Measurements from ENCODE around the gene MAD1L1.
"Not testable (repeated sequence)": the region's sequence is repeated elsewhere in the genome, so short reads cannot be mapped to it uniquely, and the experiment has no call there.

MAD1L1 gene

DNA sequence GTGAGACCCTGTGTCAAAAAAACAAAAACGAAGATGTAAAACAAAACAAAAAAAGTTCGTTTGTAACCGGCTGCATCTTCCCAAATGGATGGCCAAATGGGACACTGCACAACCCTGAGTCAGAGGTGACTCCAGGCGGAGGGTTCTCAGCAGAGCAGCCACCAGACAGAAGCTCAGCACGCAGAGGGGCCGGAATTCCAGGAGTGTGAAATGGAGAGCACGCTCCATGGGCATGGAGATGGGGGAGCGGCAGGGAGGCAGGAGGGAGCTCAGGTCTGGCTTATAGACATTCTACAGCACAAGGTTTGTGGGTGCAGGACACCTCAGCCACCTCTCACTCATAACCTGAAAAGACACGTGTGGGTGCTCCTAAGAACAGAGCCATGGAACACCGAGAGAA is 227.0 kb downstream of the MAD1L1 start:
- no peak for DNase-seq (ENCODE audit: low read depth in 1 of 2, low spot score in 1 of 2)

DNA sequence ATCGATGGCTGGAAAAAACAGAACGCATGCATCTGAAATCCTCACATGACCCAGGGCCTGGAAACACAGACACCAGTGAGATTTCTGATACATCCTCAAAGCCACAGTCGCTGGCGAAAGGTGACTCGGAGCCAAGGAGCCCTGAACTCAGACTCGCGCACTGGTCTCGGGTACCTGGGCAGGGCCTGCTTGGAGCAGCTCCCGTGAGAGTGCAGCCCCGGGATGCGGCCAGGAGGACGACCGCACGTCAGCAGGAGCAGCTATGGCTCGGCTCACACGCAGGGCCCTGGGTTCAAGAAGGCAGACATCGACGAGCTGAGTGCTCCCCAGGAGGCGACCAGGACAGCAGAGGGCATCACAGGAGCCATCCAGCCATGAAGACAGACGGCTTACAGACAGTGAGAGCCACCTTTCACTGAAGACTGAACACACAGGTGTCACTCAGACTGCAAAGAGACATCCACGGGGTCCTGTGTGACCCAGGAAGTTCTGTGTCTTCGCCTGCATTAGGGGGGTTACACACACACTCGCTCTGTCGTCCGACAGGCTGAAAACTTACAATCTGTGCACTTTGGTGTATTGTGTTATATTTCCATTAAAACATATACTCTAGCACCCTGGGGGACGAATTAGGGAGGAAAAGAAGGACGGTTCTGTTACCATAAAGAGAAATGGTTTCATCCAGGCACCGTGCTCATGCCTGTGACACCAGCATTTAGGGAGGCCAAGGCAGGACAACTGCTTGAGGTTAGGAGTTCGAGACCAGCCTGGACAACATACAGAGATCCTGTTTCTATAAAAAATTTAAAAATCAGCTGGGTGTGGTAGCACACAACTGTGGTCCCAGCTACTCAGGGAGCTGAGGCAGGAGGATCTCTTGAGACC is 227.7 kb downstream of the MAD1L1 start:
- DNase-seq (ENCODE audit: low read depth in 1 of 2, low spot score in 1 of 2) = no peak

DNA sequence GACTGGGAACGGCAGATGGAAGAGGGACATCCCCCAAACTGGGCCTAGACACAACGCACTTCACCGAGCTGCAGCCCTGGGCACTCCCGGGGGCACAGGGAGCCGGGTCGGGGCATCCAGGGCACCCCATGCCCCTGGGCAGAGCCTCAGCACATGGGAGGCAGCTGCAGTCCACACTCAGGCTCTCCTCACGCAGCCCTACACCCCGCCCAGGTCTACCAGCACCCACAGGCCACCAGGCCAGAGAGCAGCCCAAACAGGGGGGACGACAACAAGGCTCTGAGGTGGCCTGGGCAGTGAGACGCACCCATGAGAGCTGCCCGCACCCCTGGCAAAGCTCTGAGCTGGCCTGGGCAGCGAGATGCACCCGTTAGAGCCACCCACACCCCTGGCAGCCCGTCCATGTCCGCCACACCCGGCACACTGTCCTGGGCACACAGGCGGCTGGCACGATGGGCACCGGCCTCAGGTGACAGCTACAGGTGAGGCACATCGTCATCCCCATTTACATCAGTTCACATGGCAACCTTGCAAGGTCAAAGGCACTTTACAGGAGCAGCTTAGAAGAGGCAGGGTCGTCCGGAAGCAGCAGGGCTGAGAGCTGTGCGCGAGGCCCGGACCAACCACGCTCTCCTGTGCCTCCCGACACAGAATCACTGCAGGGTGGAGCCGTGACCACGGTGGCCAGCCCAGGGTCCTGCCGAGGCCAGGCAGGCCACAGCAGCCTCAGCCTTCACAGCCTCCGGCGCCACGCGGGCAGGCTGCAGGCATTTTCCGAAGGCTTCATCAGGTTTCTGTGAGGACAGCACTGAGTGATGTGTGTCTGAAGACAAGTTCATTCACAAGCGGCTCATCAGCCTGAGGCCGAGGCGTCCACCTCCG is 228.6 kb downstream of the MAD1L1 start:
- DNase-seq (ENCODE audit: low read depth in 1 of 2, low spot score in 1 of 2) = no peak

DNA sequence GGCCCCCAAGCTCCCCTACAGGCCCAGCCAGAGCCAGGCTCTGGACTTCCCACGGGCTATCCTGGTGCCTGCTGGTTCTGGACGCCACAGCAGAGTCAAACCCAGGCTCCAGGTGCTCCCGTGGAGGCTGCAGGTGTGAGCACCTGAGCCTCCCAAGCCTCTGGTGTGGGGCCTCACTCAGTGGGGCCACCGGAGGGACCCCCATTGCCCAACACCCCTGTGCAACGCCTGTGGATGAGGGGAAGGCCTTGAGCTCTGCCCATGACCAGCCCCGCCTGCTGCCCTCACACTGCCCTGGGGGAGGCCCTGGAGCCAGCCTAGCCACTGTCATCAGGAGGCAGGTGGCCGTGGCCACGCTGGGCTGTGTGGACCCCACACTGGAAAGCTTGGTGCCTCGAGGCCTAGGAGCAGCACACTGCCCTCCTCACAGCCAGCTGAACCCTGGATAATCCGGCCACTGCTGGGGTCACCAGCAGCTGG is 229.3 kb downstream of the MAD1L1 start:
- DNase-seq (ENCODE audit: low read depth in 1 of 2, low spot score in 1 of 2) = no peak

DNA sequence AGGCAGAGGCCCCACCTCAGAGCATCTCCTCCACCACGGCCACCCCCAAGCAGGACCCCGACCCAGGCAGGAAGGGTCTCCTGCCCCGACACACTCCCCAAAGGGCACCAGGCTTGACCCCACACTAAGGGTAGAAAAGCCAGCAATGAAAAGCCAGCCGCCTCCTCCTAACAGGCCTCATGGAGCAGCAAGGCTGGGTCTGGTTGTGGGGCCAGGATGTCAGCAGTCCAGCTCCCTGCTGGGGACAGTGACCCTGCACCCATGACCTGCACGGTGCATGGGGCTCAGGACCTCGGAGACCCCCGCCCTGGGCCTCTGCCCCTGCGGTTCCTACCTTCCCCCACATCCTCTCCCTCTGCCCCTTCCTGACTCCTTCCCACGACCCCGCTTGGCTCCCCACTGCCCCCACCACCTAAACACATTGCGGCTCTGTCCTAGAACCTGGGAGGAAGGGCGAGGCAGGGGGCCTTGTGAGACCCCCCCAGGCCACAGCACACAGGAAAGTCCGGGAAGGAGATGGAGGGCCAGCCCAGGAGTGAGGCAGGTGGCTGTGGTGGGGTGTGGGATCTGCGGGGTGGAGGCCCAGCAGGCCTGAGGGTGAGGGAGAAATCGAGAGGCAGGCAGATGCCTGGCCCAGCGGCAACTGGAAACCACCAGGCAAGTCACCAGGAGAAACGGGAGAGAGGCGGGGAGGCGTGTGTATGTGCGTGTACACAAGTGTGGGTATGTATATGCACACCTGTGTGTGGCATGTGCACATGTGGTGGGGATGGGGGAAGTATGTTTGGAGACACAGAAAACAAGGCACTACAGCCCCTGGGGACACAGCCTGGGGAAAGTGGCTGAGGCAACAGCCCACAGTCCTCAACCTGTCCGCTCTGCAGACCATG is 229.9 kb downstream of the MAD1L1 start:
- DNase-seq (ENCODE audit: low read depth in 1 of 2, low spot score in 1 of 2) = no peak

DNA sequence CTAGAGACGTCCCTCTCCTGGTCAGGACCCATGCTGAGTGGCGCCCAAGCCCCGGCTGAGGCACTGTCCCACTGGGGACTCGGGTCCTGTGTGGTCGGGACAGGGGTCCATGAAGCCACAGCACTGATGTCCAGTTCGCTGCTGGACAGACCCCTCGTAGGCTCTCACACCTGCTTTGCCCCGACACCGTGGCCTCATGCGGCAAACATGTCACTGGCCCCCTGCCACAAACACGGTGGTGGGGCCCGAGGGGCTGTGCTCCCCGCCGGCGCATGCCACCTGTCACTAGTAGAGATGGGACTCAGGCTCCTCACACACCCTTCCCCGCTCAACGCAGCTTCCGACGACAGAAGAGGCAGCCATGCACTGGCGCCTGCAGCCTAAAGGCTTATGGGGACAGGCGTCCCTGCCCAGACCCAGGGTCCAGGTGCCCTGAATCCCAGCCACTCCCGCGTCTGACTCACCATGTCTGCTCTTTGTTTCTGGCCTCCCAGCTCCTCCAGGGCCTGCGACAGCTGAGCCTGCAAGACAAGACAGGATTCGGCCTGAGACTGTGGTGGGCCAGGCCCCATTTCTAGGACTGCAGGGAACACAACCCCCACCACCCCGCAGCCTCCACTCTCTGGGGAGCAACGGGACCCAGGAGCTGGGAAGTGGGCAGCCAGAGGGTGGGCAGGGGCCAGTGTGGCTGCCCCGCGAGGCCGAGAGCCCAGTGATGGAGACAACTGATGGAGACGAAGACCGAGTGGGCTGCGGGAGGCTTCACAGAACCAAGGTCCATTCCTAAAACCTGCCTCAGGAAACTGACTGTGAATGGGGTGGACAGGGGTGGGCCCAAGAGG is 230.9 kb downstream of the MAD1L1 start:
- DNase-seq (ENCODE audit: low read depth in 1 of 2, low spot score in 1 of 2) = no peak

DNA sequence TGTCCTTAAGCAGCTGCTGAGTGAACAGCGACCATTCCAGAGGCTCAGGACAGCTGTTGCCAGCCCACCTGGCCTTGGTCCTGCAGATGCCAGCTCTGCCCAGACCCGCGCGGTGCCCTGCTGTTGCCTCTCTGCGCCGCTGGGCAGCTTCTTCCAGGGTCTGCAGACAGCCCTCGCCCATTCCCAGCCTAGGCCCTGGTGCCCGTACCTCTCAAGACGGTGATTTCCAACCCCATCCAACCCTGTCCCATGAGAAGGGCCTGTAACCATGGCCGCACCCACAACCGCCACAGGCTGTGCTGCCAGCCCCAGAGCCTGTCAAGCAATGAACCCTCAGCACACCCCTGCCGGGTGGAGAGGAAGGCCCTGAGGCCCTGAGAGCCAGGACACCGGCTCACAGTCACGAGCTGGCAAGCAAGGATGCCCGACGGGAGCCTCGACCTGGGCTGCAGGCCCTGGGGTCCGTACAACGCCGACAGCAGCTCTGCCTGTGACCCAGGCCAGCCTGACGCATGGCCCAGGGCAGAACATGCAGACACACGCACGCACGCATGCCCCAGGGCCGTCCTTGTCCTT is 231.9 kb downstream of the MAD1L1 start:
- DNase-seq (ENCODE audit: low read depth in 1 of 2, low spot score in 1 of 2) = no peak

DNA sequence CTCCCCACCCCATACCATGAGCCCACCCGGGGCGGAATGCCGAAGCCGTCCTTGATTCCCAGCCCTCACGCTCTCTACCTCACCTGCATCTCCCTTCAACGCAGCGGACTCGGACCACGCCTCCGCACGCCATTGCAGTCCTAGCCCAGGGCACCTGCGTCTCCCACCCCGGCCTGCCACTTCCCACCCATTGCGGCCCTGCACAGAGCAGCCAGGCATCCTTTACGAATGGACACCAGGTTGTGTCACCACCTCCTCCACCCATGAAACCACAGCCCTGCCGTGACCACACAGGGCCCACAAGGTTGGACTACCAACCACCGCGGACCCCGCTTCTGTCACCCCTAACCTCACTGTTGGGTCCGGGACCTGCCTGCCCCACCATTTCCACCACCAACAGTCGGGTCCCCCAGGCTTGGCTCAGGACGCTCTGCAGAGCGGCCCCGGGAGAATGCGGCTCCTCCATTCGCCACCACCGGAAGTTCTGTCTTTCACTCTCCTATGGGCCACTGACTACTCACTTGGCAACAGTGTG is 232.5 kb downstream of the MAD1L1 start:
- no peak for DNase-seq (ENCODE audit: low read depth in 1 of 2, low spot score in 1 of 2)

DNA sequence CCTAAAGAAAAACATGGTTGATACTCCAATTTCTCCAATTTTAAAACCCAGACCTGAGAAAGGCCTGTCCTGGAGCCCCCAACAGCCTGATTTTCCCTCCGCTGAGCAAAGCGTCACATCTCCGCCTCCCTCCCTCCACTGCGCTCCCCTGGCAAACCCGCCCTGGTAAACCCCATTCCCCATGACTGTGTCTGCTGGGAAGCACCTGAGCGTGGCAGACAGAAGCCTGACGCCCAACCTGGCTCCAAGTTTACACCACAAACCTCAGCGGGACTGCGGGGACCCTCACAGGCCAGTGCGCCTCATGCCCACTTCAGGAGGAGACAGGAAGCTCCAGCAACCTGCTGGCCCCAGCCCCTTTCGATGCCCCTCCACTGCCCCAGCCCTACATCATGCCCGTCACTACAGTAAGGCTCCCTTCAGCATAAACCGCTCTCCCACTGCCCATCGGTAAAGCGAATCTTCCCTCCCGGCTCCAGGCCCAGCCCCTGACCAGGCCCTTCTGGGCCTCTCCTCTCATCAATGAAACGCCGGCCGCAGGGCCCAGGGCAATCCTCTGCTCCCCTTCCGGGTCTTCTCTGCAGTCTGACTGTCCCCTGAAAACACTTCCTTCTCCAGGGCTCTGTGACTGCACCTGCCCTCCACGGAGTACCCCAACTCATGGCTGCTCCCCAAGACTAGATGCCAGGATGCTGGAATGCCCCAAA is 233.3 kb downstream of the MAD1L1 start:
- DNase-seq (ENCODE audit: low read depth in 1 of 2, low spot score in 1 of 2) = no peak

DNA sequence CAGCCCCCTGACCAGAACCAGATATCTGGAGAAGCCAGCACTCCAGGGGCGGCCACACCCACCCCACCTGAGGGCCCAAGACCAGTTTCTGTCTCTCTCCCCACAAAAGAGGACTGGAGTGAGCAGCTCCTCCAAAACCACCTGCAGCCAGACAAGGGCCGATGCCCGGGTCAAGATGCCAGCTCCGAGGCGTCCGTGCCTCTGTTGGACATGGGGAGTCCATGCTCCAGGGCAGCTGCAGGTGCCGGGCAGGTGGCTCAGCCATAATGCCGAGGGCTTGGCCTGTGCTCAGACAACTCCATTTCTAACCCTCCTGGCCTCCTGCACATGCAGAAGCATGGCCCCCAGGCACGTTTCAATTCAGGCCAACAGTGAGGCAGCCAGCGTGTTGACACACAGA is 234.6 kb downstream of the MAD1L1 start:
- DNase-seq (ENCODE audit: low read depth in 1 of 2, low spot score in 1 of 2) = no peak

DNA sequence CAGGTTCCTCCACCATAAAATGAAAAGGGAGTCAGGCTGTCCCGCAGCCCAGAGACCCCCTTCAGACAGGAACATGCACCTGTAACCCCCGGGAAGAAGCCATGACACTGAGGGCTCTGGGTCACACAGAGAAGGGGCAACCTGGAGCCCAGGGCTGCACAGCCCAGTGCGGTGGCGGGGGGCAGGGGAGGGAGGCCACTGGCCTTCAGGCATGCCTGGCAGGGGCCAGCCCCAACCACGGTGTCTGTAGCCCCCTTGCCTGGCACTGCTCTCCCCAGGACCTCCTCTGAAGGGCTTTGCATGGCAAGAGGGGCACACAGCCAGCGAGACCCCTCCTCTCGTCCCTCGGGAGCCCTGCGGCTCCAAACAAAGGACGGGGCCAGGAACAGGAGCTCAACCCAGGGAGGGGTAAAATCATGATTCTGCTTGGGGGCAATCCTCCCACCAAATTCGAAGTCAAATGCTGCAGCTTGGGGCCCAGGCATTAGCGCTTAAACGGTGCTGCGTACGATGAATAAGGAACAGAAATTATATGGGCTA is 235.1 kb downstream of the MAD1L1 start:
- no peak for DNase-seq (ENCODE audit: low read depth in 1 of 2, low spot score in 1 of 2)

DNA sequence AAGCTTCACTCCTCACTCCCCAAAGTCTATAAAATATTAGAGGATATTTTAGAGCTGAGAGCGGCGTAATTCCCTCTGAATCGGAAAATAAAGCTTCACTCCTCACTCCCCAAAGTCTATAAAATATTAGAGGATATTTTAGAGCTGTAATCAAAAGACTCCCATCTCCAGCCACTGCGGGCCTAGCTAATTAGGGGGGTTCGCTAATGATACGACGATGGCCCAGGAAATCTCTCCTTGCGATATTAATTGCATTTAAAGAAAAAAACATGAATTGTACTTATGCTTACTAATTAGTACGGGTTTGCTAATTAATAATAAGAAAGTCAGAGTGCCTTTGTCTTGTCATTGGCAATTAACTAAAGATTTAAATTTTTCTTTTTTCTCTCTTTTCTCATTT is 235.9 kb downstream of the MAD1L1 start:
- DNase-seq (ENCODE audit: low read depth in 1 of 2, low spot score in 1 of 2) = no peak

DNA sequence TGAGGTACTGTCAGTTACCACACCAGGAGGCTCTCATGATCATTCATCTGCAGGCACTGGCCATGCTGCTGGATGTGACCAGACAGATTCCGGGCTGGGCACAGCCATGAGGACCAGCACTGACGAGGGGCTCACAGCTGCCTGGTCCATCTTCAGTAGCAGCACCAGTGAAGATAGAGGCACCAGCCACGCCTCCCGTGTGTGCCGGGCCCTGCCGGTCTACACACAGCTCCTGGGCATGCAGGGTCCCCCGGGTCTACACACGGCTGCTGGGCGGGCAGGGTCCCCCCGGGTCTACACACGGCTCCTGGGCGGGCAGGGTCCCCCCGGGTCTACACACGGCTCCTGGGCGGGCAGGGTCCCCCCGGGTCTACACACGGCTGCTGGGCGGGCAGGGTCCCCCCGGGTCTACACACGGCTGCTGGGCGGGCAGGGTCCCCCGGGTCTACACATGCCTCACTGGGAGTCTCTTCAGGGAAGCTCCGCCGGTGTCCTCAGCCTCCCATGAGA is 236.8 kb downstream of the MAD1L1 start:
- not testable (repeated sequence) for DNase-seq (ENCODE audit: low read depth in 1 of 2, low spot score in 1 of 2)

DNA sequence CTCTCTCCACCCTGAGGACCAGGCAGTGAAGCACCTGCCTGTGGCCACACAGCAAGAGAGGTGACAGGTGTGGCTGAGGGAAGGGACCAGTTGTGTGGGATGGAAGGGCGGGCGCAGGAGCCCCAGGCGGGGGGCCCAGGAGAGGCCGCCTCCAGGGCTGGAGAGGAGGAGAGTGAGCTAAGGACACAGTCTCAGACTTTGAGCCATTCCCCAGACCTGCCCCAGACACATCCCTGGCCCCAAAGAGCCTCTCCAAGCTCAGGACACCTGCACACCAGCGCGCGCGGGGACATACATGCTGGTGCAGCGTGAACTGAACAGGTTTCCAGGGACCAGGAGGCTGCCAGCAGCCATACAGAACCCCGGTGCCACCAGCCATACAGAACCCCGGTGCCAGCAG is 237.3 kb downstream of the MAD1L1 start:
- no peak for DNase-seq (ENCODE audit: low read depth in 1 of 2, low spot score in 1 of 2)

DNA sequence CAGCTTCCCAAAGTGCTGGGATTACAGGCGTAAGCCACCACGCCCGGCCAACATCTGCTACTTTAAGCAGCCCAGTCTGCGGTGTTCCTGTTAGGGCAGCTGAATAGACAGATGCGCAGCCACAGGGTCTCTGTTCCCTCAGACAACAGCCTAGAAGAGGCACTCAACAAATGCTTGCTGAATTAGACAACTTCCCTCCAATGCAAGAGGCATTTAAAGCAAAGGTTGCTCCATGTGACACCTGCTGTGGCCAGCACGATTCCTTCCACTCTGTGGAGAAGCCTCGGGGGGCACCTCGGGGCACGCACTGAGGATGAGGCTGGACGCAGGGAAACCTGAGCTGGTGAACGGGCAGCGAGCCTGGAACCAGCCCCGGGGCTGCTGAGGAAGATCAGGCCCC is 237.8 kb downstream of the MAD1L1 start:
- no peak for DNase-seq (ENCODE audit: low read depth in 1 of 2, low spot score in 1 of 2)

DNA sequence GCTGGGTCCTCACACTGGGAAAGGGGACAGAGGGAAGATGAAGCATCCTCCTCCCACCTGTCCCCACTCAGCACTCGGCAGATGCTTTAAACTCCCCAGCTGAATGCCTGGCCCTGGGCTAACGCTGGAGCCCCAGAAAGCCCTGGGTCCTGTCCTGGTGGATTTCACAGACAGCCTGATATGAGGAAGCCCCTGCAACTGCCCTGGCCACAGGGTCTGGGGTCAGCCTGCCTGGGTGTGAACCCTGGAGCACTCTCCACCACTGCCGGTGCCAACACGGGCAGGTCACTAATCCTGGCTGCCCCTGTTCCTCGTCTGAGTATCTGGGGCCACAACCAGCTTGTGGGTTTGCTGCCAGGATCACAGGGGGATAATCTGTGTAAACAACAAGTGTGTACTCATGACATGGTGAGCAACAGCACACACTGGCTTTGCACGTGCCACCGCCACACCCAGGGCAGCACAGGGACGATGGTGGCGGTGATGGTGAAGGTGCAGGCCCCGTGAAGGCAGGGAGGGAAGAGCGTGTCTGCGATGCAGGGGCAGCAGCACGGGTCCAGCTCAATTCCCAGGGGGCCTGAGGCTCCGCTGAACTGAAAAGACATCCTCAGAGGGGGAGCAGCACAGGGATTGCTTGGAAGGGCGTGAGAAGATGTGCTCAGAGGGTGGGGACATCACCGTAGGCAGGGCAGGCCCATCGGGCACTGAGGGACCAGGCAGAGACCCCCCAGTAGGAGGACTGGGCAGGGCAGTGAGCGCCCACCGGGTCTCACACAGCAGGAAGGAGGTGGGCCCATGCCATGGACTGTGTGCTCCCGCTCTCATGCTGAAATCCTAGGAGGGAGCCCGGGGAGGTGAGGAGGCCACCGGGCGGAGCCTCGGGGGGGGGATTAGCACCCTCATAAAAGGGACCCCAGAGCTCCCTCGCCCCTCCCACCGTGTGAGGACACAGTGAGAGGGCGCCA is 238.7 kb downstream of the MAD1L1 start:
- no peak for DNase-seq (ENCODE audit: low read depth in 1 of 2, low spot score in 1 of 2)

DNA sequence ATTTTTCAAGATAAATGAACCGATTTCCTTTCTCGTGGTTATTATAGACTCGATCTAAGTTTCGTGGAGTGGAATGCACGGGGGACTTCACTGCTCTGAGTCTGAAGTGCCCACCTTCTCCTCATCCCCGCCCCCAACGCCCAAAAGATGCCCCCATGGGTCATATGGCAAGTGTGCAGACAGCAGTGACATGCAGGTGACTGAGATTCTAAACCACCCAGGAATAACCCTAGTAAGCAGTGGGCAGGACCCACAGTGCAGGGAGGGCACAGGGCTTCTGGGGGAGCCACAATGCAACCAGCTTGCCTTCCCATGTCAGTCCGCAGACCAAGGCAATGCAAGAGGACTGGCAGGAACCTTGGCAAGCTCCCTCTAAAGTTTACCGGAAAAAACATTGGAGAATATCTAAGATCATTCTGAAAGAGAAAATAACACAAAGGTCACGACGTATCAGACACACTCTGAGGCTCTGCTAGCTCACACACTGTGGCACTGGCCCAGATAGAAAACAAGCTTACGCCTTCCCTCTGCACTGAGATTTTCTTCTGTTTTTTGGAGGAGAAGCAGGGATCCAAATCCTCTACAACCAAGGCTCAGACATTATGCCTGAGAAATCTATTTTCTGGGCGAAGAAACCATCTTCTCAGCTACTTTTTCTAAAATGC is 239.6 kb downstream of the MAD1L1 start:
- no peak for DNase-seq (ENCODE audit: low read depth in 1 of 2, low spot score in 1 of 2)

All from activated T-helper 1 cell treated with anti-CD3 and anti-CD28 coated beads, Interleukin-2, amount 50 U/mL, for 16 hours (primary cell).